ENCODE measurements around the gene NEK11.
"Not testable (repeated sequence)": the region's sequence is repeated elsewhere in the genome, so short reads cannot be mapped to it uniquely, and the experiment has no call there.

The NEK11 gene

DNA sequence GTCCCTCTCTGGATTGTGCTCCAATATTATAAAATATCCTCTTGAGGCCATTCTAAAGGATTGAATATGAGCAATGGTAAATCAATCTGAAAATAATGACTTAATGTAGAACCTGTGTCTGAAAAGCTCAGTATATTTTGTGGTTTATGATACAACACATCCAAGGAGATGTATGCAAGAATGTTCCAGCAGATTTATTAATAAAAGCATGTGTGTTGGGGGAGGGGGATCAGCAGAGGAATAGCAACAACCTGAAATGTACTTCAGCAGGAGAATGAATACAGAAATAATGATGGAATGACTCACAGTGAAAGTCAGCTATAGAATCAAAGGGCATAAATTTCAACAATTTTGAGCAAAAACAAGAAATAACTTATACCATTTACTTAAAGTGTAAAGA lies 298.2 kb downstream of the NEK11 start:
- TF ChIP-seq CTCF (conservative IDR thresholded peaks at IDR 0.05; ENCODE audit: low read length) = no peak
- no peak for DNase-seq (ENCODE audit: low read depth)
- no peak overlapping the region for H3K4me3 ChIP-seq (ENCODE audit: low read length)

GRCh38 chr3:131326307-131326706 lies 299.6 kb downstream of the NEK11 start:
- no peak for DNase-seq (ENCODE audit: low read depth)
- H3K4me3 ChIP-seq (ENCODE audit: low read length) = no peak overlapping the region
- TF ChIP-seq CTCF (conservative IDR thresholded peaks at IDR 0.05; ENCODE audit: low read length) = no peak

DNA sequence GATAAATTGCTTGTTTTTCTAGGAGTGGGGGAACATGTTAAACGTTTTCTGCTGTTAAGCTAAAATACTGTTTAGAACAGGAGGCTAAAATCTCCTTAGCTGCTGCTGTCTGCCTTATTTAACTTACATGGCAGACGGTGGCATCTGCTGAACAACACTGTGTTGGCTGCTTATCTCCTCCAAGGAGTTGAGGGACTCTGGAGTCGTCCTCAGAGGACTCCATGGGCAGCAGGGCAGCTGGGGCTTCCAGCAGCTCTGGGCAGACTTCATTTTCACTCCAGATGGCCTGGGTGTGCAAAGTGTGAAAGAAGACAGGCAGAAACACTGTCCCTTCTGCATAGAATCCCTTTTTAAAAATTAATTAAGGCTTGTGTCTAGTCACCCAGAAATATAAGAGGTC lies 302.0 kb downstream of the NEK11 start:
- H3K4me3 ChIP-seq (ENCODE audit: low read length) = no peak overlapping the region
- no peak for TF ChIP-seq CTCF (conservative IDR thresholded peaks at IDR 0.05; ENCODE audit: low read length)

GRCh38 chr3:131329774-131330173 lies 303.1 kb downstream of the NEK11 start:
- no peak overlapping the region for H3K4me3 ChIP-seq (ENCODE audit: low read length)
- no peak for DNase-seq (ENCODE audit: low read depth)
- no peak for TF ChIP-seq CTCF (conservative IDR thresholded peaks at IDR 0.05; ENCODE audit: low read length)

More for the DNA sequence above, 302.0 kb downstream of the NEK11 start:
- no peak for DNase-seq (ENCODE audit: low read depth)

GRCh38 chr3:131331456-131332085 lies 304.9 kb downstream of the NEK11 start:
- DNase-seq (ENCODE audit: low read depth); H3K4me3 ChIP-seq (ENCODE audit: low read length): not testable (repeated sequence)

GRCh38 chr3:131338948-131339640 lies 312.4 kb downstream of the NEK11 start:
- no peak for DNase-seq (ENCODE audit: low read depth)
- H3K4me3 ChIP-seq (ENCODE audit: low read length) = no peak overlapping the region
- TF ChIP-seq CTCF (conservative IDR thresholded peaks at IDR 0.05; ENCODE audit: low read length) = no peak

DNA sequence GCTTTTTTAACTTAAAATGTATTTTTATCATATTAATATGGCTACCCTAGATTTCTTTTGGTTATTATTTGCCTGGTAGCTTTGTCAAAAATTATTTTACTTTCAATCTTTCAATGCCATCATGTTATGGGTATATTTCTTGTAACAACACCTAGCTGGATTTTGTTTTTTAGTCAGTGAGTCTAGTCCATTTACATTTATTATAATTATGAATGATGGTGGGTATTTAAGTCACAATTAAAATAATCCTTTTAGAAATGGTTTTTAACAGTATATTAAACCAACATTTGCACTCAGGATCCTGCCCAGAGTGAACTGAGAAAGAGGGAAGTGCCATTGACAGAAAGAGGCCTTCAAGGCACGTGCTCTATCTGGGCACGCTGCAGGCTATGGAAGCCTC lies 315.1 kb downstream of the NEK11 start:
- no peak for TF ChIP-seq CTCF (conservative IDR thresholded peaks at IDR 0.05; ENCODE audit: low read length)
- no peak overlapping the region for H3K4me3 ChIP-seq (ENCODE audit: low read length)
- DNase-seq (ENCODE audit: low read depth) = no peak

Measured in AG10803 (cell line).